GM18507 (cell line): ENCODE data around the gene SUPT6H.
"Not testable (repeated sequence)": the region's sequence is repeated elsewhere in the genome, so short reads cannot be mapped to it uniquely, and the experiment has no call there.

Experiments used
- DNase-seq: peaks from one replicate; pipeline ENCODE4 v3.0.0; 2011; ENCODE audit warnings: low read depth; ENCODE audit not compliant: insufficient read length; ENCODE audit errors: extremely low spot score
- FAIRE-seq: peaks from 2 replicates; lab custom pipeline; 2011; peaks lifted over from hg19 to GRCh38; lab: Jason Lieb, UNC

Gene SUPT6H

GRCh38 chr17:28728364-28729200 lies 66.6 kb downstream of the SUPT6H start, which contains the start of gene NEK8:
Gene NEK8 (plus strand): TSS chr17:28728788. CDS start chr17:28728814, 26 bp downstream.
- no peak for FAIRE-seq
- DNase-seq, result peak; percentile 67

GRCh38 chr17:28729950-28730330 lies 67.9 kb downstream of the SUPT6H start:
- FAIRE-seq (no peak), DNase-seq (no peak)

GRCh38 chr17:28733346-28733745 lies 71.3 kb downstream of the SUPT6H start:
- DNase-seq, result no peak
- FAIRE-seq, result no peak

GRCh38 chr17:28734712-28735241 lies 72.8 kb downstream of the SUPT6H start:
- no peak for FAIRE-seq
- no peak for DNase-seq

GRCh38 chr17:28735242-28735722 lies 73.3 kb downstream of the SUPT6H start:
- DNase-seq, result no peak
- no peak for FAIRE-seq

GRCh38 chr17:28735913-28736769 lies 74.1 kb downstream of the SUPT6H start:
- FAIRE-seq, DNase-seq: not testable (repeated sequence)

GRCh38 chr17:28737316-28737715 lies 75.3 kb downstream of the SUPT6H start:
- no peak for DNase-seq
- no peak for FAIRE-seq

- DNase-seq, result peak; percentile 75
- FAIRE-seq, result peak; percentile 89
Measured at GRCh38 chr17:28737770-28738679, 76.0 kb downstream of the SUPT6H start.

GRCh38 chr17:28738680-28739384 lies 76.8 kb downstream of the SUPT6H start:
- no peak for DNase-seq
- peak; percentile 83 for FAIRE-seq

- FAIRE-seq, result no peak
Measured at GRCh38 chr17:28740406-28741357, 78.7 kb downstream of the SUPT6H start.

GRCh38 chr17:28741358-28742349 lies 79.6 kb downstream of the SUPT6H start:
- peak; percentile 94 for FAIRE-seq
- DNase-seq, result no peak

More at GRCh38 chr17:28740406-28741357, 78.7 kb downstream of the SUPT6H start:
- no peak for DNase-seq

GRCh38 chr17:28743243-28744103 lies 81.5 kb downstream of the SUPT6H start, which contains the start of gene TRAF4:
Gene TRAF4 (plus strand): TSS chr17:28744011. CDS start chr17:28744113, 102 bp downstream.
- DNase-seq (no peak), FAIRE-seq (peak; percentile 48)

GRCh38 chr17:28744104-28744971 lies 82.3 kb downstream of the SUPT6H start:
- FAIRE-seq, result no peak
- DNase-seq, result no peak
